Lower lobe of right lung (tissue), 2 donors: ENCODE data around the gene ILF2. TPM values are rescaled to one million over a fixed set of nuclear protein-coding genes. Genes with fewer than 3 reads are reported as not detected.

Experiments used
- ATAC-seq, 2 donors: fragments of 200-7000 bp; cut with Tn5 transposase; one replicate each; pipeline ENCODE4 v1.9.1; 2020 to 2022; ENCODE audit warnings: mild to moderate bottlenecking in 2 of 2, moderate library complexity in 2 of 2
- DNase-seq: peaks from one replicate; pipeline ENCODE4 v3.0.0-alpha.2; 2020
- H3K27ac ChIP-seq: fragments of 200-600 bp; one replicate; pipeline ENCODE4 v1.8.0; 2022
- H3K27me3 ChIP-seq: fragments of 200-600 bp; one replicate; pipeline ENCODE4 v1.8.0; 2022; ENCODE audit warnings: low read depth
- H3K36me3 ChIP-seq: fragments of 200-600 bp; one replicate; pipeline ENCODE4 v1.8.0; 2022; ENCODE audit warnings: mild to moderate bottlenecking
- H3K4me1 ChIP-seq: fragments of 200-600 bp; one replicate; pipeline ENCODE4 v1.8.0; 2022
- H3K4me3 ChIP-seq: fragments of 200-600 bp; one replicate; pipeline ENCODE4 v1.8.0; 2022; ENCODE audit warnings: mild to moderate bottlenecking
- H3K9me3 ChIP-seq: fragments of 200-600 bp; one replicate; pipeline ENCODE4 v1.8.0; 2022
- intact Hi-C: fragments of 100-400 bp; cut with DNase I; formaldehyde crosslinking; loops from one replicate; pipeline ENCODE4 v1.11.0; 2022
- total RNA-seq: library from RNA; stranded (reverse); fragmentation: NEBNext Ultra II Directional; extraction: Animal tissue kit (Norgen Biotek cat#: 25700); gene quantifications from one replicate; pipeline ENCODE4 v1.2.1, GENCODE V29; 2021
- TF ChIP-seq, protein P1 (sequence below): fragments of 200-600 bp; IDR thresholded peaks from one replicate; pipeline ENCODE4 v1.8.0; 2022; ENCODE audit warnings: antibody characterized with exemption, mild to moderate bottlenecking
- donor health status: DM: no; HTN: yes; CAD: no; lungs with severe emphysema.

ILF2 gene
- total RNA-seq, 1 donor from 2014 or later = 83.2 TPM

DNA sequence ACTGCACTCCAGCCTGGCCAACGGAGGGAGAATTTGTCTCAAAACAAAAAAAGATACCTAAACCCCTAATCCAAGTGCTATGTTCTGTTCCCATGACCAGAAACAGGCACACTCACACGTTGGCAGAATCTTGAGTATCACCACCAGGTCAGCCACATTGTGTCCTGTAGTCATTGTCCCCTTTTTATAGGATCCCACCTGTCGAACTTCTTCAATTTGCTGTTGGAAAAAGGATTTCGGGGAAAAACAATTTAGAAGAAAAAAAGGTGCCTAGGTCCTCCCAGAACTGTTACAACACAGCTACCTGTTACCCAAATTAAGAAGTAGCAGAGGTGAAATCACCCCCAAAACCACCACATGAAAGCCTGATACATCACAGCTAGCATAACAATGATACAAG is 3.4 kb downstream of the ILF2 start:
- no peaks in the 10 kb centered on the region for H3K9me3 ChIP-seq
- TF ChIP-seq, protein P1, sequence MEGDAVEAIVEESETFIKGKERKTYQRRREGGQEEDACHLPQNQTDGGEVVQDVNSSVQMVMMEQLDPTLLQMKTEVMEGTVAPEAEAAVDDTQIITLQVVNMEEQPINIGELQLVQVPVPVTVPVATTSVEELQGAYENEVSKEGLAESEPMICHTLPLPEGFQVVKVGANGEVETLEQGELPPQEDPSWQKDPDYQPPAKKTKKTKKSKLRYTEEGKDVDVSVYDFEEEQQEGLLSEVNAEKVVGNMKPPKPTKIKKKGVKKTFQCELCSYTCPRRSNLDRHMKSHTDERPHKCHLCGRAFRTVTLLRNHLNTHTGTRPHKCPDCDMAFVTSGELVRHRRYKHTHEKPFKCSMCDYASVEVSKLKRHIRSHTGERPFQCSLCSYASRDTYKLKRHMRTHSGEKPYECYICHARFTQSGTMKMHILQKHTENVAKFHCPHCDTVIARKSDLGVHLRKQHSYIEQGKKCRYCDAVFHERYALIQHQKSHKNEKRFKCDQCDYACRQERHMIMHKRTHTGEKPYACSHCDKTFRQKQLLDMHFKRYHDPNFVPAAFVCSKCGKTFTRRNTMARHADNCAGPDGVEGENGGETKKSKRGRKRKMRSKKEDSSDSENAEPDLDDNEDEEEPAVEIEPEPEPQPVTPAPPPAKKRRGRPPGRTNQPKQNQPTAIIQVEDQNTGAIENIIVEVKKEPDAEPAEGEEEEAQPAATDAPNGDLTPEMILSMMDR = no peak
- ATAC-seq (no peak), DNase-seq (no peak)
- H3K36me3 ChIP-seq = peaks cover 74% of the 10 kb centered on the region
- intact Hi-C loops = no loop called here
- no peak overlapping the region for H3K27ac ChIP-seq
- H3K4me3 ChIP-seq = no peak overlapping the region
- no peaks in the 10 kb centered on the region for H3K27me3 ChIP-seq
- H3K4me1 ChIP-seq = peaks cover 30% of the 10 kb centered on the region

DNA sequence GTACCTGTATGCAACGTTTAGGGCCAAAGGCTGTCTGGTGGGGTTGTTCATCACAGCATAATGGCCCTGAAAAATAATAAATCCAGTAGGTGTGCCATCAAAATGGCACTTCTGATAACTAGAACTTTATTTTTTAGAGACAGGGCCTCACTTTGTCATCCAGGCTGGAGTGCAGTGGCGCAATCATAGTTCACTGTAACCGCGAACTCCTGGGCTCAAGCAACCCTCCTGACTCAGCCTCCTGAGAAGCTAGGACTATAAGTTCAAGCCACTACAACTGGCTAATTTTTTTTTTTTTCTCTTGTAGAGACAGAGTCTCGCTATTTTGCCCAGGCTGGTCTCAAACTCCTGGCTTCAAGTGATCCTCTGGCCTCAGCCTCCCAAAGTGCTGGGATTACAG is 7.6 kb downstream of the ILF2 start:
- Histone ChIP-seq H3K27me3 (no peaks in the 10 kb centered on the region), H3K36me3 (peaks cover 76% of the 10 kb centered on the region), H3K4me3 (no peak overlapping the region), H3K27ac (no peak overlapping the region), H3K4me1 (peaks cover 13% of the 10 kb centered on the region), H3K9me3 (no peaks in the 10 kb centered on the region)
- ATAC-seq (no peak), DNase-seq (no peak)
- intact Hi-C loops = no loop called here
- TF ChIP-seq, protein P1 = no peak

DNA sequence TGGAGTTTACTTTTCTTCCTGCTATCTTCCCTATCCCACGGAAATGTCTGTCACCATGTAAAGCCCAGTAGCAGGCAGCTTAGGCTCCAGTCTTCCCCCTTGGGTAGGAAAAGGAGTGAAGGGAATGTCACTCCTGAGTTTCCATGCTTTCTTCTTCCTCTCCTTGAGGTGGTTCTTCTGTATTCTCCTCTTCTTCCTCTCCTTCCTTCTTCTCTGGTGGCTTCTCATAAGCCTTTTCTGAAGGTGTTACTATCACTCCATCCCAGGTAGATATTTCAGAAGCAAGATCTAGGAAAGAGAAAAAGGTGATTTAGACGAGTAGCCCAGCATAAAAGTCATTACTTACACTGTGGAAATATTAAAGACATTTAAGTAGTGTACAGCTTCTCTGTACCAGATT is 8.5 kb downstream of the ILF2 start:
- TF ChIP-seq, protein P1 = no peak
- no peaks in the 10 kb centered on the region for H3K27me3 ChIP-seq
- ATAC-seq (no peak), DNase-seq (no peak)
- intact Hi-C loops = no loop called here
- no peak overlapping the region for H3K4me3 ChIP-seq
- H3K9me3 ChIP-seq = no peaks in the 10 kb centered on the region
- H3K4me1 ChIP-seq = peaks cover 14% of the 10 kb centered on the region
- no peak overlapping the region for H3K27ac ChIP-seq
- H3K36me3 ChIP-seq = peaks cover 66% of the 10 kb centered on the region

DNA sequence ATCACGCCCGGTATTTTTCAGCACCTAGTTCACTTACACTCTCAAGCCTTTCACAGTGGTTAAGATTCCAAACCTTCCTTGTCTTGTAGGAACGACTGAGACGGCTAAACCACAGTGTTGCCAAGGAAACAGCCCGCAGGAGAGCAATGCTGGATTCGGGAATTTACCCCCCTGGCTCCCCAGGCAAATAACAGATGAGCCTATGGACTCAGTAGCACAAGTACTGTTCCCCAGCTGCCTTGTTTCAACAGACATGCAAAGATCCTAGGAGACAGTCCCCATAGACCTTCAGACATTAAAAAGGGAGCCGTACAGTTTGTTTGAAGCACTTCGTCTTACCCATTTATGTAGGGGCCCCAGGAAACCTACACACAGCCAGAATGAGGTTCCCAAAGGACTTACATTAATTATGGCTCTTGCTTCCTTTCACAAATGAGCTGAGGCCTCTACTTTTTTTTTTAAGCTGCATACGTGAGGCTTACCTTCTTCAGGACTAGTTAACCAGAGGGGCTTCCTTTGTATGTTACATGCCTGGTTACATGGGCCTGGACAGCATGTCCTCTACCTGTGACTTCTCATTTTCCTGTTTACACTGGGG is 9.6 kb downstream of the ILF2 start:
- no peak for DNase-seq
- intact Hi-C loops = no loop called here
- no peak for ATAC-seq
- Histone ChIP-seq H3K27ac (no peak overlapping the region), H3K9me3 (no peaks in the 10 kb centered on the region), H3K4me3 (no peak overlapping the region), H3K27me3 (no peaks in the 10 kb centered on the region), H3K4me1 (peaks cover 14% of the 10 kb centered on the region), H3K36me3 (peaks cover 56% of the 10 kb centered on the region)
- TF ChIP-seq, protein P1 = no peak

DNA sequence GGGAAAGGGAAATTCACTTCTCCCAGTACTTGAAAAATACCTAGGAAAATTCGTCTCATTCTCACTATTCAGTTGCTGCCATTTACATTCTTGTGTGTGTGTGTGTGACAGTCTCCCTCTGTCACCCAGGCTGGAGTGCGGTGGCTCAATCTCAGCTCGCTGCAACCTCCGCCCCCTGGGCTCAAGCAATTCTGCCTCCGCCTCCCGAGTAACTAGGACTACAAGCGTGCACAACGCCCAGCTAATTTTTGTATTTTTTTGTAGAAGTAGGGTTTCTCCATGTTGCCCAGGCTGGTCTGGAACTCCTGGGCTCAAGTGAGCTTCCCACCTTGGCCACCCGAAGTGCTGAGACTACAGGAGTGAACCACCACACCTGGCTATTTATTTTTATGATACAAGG is 11.1 kb downstream of the ILF2 start:
- DNase-seq (no peak), ATAC-seq (no peak)
- TF ChIP-seq, protein P1 = no peak
- intact Hi-C loops = no loop called here
- peaks cover 14% of the 10 kb centered on the region for H3K4me1 ChIP-seq
- peaks cover 40% of the 10 kb centered on the region for H3K36me3 ChIP-seq
- H3K4me3 ChIP-seq = peak overlapping the region; percentile 72
- no peaks in the 10 kb centered on the region for H3K9me3 ChIP-seq
- peak overlapping the region; percentile 90 for H3K27ac ChIP-seq
- H3K27me3 ChIP-seq = no peaks in the 10 kb centered on the region
